ENCODE measurements around the gene HNRNPLL. TPM values are rescaled to one million over a fixed set of nuclear protein-coding genes. Genes with fewer than 3 reads are reported as not detected.
A peak's percentile ranks its signal among the peaks of the same experiment; 100 is the strongest.

Gene HNRNPLL
- total RNA-seq, 1 experiment from 2014 or later = 43.2 TPM

GRCh38 chr2:38601463-38602135 lies 1.1 kb downstream of the HNRNPLL start:
- H3K79me2 ChIP-seq (ENCODE audit: insufficient read depth, low read length) = peaks cover 52% of the 10 kb centered on the region

DNA sequence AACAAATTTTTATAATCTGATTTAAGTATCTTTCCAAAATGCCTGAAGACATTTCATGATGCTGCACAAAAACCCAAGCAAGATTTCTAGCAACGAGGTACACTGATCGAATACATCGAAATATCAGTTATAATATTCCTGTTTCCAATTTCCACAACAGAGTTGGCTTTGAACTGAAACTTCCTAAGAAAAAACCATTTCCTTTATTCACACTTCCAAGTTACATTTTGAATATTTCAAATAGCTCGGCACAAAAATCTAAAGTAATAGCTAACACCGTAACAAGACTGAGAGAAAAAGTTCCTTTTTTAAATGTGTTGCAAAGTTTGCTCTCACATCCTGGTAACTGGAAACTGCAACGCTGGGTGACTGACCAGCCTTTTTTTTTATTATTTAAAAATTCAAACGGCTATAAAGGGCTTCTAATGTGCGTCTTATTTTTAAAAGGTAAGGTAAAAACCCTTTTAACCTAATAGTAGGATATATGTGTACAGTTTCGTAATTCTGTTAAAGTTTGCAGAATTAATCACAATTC lies 1.7 kb downstream of the HNRNPLL start:
- H2AFZ ChIP-seq (ENCODE audit: low read depth, low read length, poor library complexity, severe bottlenecking) = no peak overlapping the region
- BruUV-seq (replicated peaks) = TSS peak; percentile 51
- TF ChIP-seq SIN3A (IDR thresholded peaks at IDR 0.05; ENCODE audit: low read depth) = no peak
- TF ChIP-seq RAD21 (IDR thresholded peaks at IDR 0.05; ENCODE audit: low read depth) = no peak
- TF ChIP-seq TCF7L2 (IDR thresholded peaks at IDR 0.05; ENCODE audit: borderline replicate concordance, extremely low read depth, insufficient read depth, insufficient read length) = no peak
- TF ChIP-seq SP1 (IDR thresholded peaks at IDR 0.05; ENCODE audit: low read depth) = no peak
- TF ChIP-seq YY1 (IDR thresholded peaks at IDR 0.05; ENCODE audit: extremely low read depth, insufficient replicate concordance, low read depth, low read length) = no peak
- TF ChIP-seq EGR1 (IDR thresholded peaks at IDR 0.05; ENCODE audit: low read depth) = no peak
- TF ChIP-seq POLR2AphosphoS5 (IDR thresholded peaks at IDR 0.05; ENCODE audit: low read depth, low read length) = no peak
- TF ChIP-seq ZNF274 (IDR thresholded peaks at IDR 0.05; ENCODE audit: low read depth, low read length) = no peak
- TF ChIP-seq CBX3 (IDR thresholded peaks at IDR 0.05; ENCODE audit: low read depth) = no peak
- TF ChIP-seq EZH2phosphoT487 (IDR thresholded peaks at IDR 0.05; ENCODE audit: borderline replicate concordance) = no peak
- TF ChIP-seq, protein P1, sequence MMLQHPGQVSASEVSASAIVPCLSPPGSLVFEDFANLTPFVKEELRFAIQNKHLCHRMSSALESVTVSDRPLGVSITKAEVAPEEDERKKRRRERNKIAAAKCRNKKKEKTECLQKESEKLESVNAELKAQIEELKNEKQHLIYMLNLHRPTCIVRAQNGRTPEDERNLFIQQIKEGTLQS (IDR thresholded peaks at IDR 0.05) = no peak
- TF ChIP-seq, protein P2, sequence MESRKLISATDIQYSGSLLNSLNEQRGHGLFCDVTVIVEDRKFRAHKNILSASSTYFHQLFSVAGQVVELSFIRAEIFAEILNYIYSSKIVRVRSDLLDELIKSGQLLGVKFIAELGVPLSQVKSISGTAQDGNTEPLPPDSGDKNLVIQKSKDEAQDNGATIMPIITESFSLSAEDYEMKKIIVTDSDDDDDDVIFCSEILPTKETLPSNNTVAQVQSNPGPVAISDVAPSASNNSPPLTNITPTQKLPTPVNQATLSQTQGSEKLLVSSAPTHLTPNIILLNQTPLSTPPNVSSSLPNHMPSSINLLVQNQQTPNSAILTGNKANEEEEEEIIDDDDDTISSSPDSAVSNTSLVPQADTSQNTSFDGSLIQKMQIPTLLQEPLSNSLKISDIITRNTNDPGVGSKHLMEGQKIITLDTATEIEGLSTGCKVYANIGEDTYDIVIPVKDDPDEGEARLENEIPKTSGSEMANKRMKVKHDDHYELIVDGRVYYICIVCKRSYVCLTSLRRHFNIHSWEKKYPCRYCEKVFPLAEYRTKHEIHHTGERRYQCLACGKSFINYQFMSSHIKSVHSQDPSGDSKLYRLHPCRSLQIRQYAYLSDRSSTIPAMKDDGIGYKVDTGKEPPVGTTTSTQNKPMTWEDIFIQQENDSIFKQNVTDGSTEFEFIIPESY (IDR thresholded peaks at IDR 0.05; ENCODE audit: extremely low read depth, insufficient replicate concordance, low read length) = no peak
- no peak for TF ChIP-seq JUND (IDR thresholded peaks at IDR 0.05)

More at GRCh38 chr2:38601463-38602135, 1.1 kb downstream of the HNRNPLL start:
- H3K4me2 ChIP-seq (ENCODE audit: low read length) = peak overlapping the region; percentile 92
- RAD21 ChIA-PET (ENCODE audit: low non-redundant PET in 1 of 2, low total read pairs in 2 of 2, uncharacterized antibody in 2 of 2, unreplicated experiment in 2 of 2) = no interaction called here
- peak overlapping the region; percentile 73 for H3K9ac ChIP-seq (ENCODE audit: low read length)
- no peaks in the 10 kb centered on the region for H3K27me3 ChIP-seq (ENCODE audit: insufficient read depth, low read length)
- intact Hi-C loops (cut with micrococcal nuclease) = loop anchor here (5.0 kb wide), 1 partner anchor 126 kb away; no protein-coding TSS in a partner anchor
- BruUV-seq (replicated peaks) = no TSS peak
- CTCF ChIA-PET = interaction anchor here (1.0 to 1.2 kb wide), 2 partner anchors 24 to 124 kb away, joined by 3 read pairs; no protein-coding TSS in a partner anchor
- H3K9me2 ChIP-seq (ENCODE audit: insufficient read depth) = no peaks in the 10 kb centered on the region
- POLR2A ChIA-PET = interaction anchor here (1.3 kb wide), 1 partner anchor 150 kb away, joined by 3 read pairs; the partner anchor contains the start of gene SRSF7
- H3K36me3 ChIP-seq (ENCODE audit: control insufficient read depth in 1 of 2, insufficient read depth in 2 of 2, low read length in 2 of 2) = no peaks in the 10 kb centered on the region
- ATAC-seq = no peak
- H3K4me1 ChIP-seq (ENCODE audit: control insufficient read depth in 1 of 2, insufficient read depth in 2 of 2, low read length in 2 of 2) = peaks cover 23 to 28% of the 10 kb centered on the region in 2 experiments
- H3K4me3 ChIP-seq (replicated peaks in 1 of 2; ENCODE audit: low read depth in 1 of 2, low read length in 2 of 2) = peak overlapping the region; percentile 77 to 79
- H3K9me3 ChIP-seq (ENCODE audit: control insufficient read depth in 1 of 2, insufficient read depth in 1 of 2, low read depth in 1 of 2, low read length in 2 of 2) = no peaks in the 10 kb centered on the region
- TF ChIP-seq POLR2AphosphoS5 (IDR thresholded peaks at IDR 0.05; ENCODE audit: low read depth, low read length) = no peak
- TF ChIP-seq YY1 (IDR thresholded peaks at IDR 0.05; ENCODE audit: extremely low read depth, insufficient replicate concordance, low read depth, low read length) = no peak
- TF ChIP-seq SP1 (IDR thresholded peaks at IDR 0.05; ENCODE audit: low read depth) = no peak
- TF ChIP-seq RAD21 (IDR thresholded peaks at IDR 0.05; ENCODE audit: low read depth) = no peak
- TF ChIP-seq CBX3 (IDR thresholded peaks at IDR 0.05; ENCODE audit: low read depth) = no peak
- TF ChIP-seq JUND (IDR thresholded peaks at IDR 0.05) = no peak
- TF ChIP-seq EZH2 (IDR thresholded peaks at IDR 0.05) = no peak
- no peak for TF ChIP-seq SRF (IDR thresholded peaks at IDR 0.05; ENCODE audit: low read depth)
- no peak for TF ChIP-seq TCF7L2 (IDR thresholded peaks at IDR 0.05; ENCODE audit: borderline replicate concordance, extremely low read depth, insufficient read depth, insufficient read length)
- no peak for TF ChIP-seq ZFX (IDR thresholded peaks at IDR 0.05)
- no peak for TF ChIP-seq ELF1 (IDR thresholded peaks at IDR 0.05; ENCODE audit: borderline replicate concordance, low read depth)
- no peak for TF ChIP-seq FOSL1 (IDR thresholded peaks at IDR 0.05; ENCODE audit: low read depth)
- TF ChIP-seq SIN3A (IDR thresholded peaks at IDR 0.05; ENCODE audit: low read depth) = no peak
- H4K20me1 ChIP-seq (ENCODE audit: insufficient read depth) = 0 out of 2 replicates have a peak, but pooled peaks cover 7% of the 10 kb centered on the region
- no peak overlapping the region for H2AFZ ChIP-seq (ENCODE audit: low read depth, low read length, poor library complexity, severe bottlenecking)
- H3K27ac ChIP-seq (ENCODE audit: low read depth, low read length) = peak overlapping the region; percentile 95
- no peak for DNase-seq (ENCODE audit: low read depth, low spot score)

More for the DNA sequence above, 1.7 kb downstream of the HNRNPLL start:
- CTCF ChIA-PET = interaction anchor here (1.0 to 1.2 kb wide), 2 partner anchors 23 to 124 kb away, joined by 3 read pairs; no protein-coding TSS in a partner anchor
- H4K20me1 ChIP-seq (ENCODE audit: insufficient read depth) = 0 out of 2 replicates have a peak, but pooled peaks cover 7% of the 10 kb centered on the region
- intact Hi-C loops (cut with micrococcal nuclease) = loop anchor here (5.0 kb wide), 1 partner anchor 126 kb away; no protein-coding TSS in a partner anchor
- H3K9me2 ChIP-seq (ENCODE audit: insufficient read depth) = no peaks in the 10 kb centered on the region
- no peak overlapping the region for H3K27ac ChIP-seq (ENCODE audit: low read depth, low read length)
- H3K27me3 ChIP-seq (ENCODE audit: insufficient read depth, low read length) = no peaks in the 10 kb centered on the region
- DNase-seq (ENCODE audit: low read depth, low spot score) (no peak), ATAC-seq (no peak)
- POLR2A ChIA-PET = no interaction called here
- peaks cover 58% of the 10 kb centered on the region for H3K79me2 ChIP-seq (ENCODE audit: insufficient read depth, low read length)
- H3K4me2 ChIP-seq (ENCODE audit: low read length) = peak overlapping the region; percentile 92
- no peaks in the 10 kb centered on the region for H3K36me3 ChIP-seq (ENCODE audit: control insufficient read depth in 1 of 2, insufficient read depth in 2 of 2, low read length in 2 of 2)
- H3K4me3 ChIP-seq (replicated peaks in 1 of 2; ENCODE audit: low read depth in 1 of 2, low read length in 2 of 2) = peak overlapping the region; percentile 77 to 79
- H3K9me3 ChIP-seq (ENCODE audit: control insufficient read depth in 1 of 2, insufficient read depth in 1 of 2, low read depth in 1 of 2, low read length in 2 of 2) = no peaks in the 10 kb centered on the region
- RAD21 ChIA-PET (ENCODE audit: low non-redundant PET in 1 of 2, low total read pairs in 2 of 2, uncharacterized antibody in 2 of 2, unreplicated experiment in 2 of 2) = no interaction called here
- H3K9ac ChIP-seq (ENCODE audit: low read length) = peak overlapping the region; percentile 73
- H3K4me1 ChIP-seq (ENCODE audit: control insufficient read depth in 1 of 2, insufficient read depth in 2 of 2, low read length in 2 of 2) = peaks cover 23 to 28% of the 10 kb centered on the region in 2 experiments
